ENCODE results near the gene TTC23L.

- TF ChIP-seq POLR2A (IDR thresholded peaks at IDR 0.05) (no peak), CTCF (IDR thresholded peaks at IDR 0.05) (no peak)
Observed at GRCh38 chr5:34818717-34819116, 20.2 kb upstream of the TTC23L start.
